Neural cell (in vitro differentiated cells): Measurements from ENCODE around the gene PCDHAC2. TPM values are rescaled to one million over a fixed set of nuclear protein-coding genes. Genes with fewer than 3 reads are reported as not detected.

Experiments used
- H2AFZ ChIP-seq: fragments of 200-600, 300-800 bp; sonication (generic), shearing (Covaris generic); 2 replicates; pipeline ENCODE4 v1.6.0; 2014; ENCODE audit warnings: low read depth, mild to moderate bottlenecking, antibody characterized with exemption, low read length, moderate library complexity
- H3F3A ChIP-seq: fragments of 200-600 bp; shearing (Covaris generic); 2 replicates; pipeline ENCODE4 v1.6.1; 2016; ENCODE audit warnings: mild to moderate bottlenecking, moderate library complexity, mixed read lengths, antibody characterized with exemption, low read length; ENCODE audit not compliant: insufficient read depth, poor library complexity, severe bottlenecking
- H3K27ac ChIP-seq: fragments of 200-600, 300-800 bp; sonication (generic), shearing (Covaris generic); 2 replicates; pipeline ENCODE4 v1.5.1; 2014; ENCODE audit warnings: mild to moderate bottlenecking, low read length, moderate library complexity
- H3K27me3 ChIP-seq: fragments of 300-800, 200-600 bp; sonication (generic), shearing (Covaris generic); 2 replicates; pipeline ENCODE4 v1.6.0; 2014; ENCODE audit warnings: mild to moderate bottlenecking, low read depth, low read length, moderate library complexity; ENCODE audit not compliant: insufficient read depth
- H3K36me3 ChIP-seq: fragments of 300-800, 200-600 bp; sonication (generic), shearing (Covaris generic); 2 replicates; pipeline ENCODE4 v1.5.1; 2014; ENCODE audit warnings: mild to moderate bottlenecking, antibody characterized with exemption, low read length, moderate library complexity; ENCODE audit not compliant: insufficient read depth
- H3K4me2 ChIP-seq: fragments of 300-800, 200-600 bp; sonication (generic), shearing (Covaris generic); 2 replicates; pipeline ENCODE4 v1.6.0; 2014; ENCODE audit warnings: mild to moderate bottlenecking, low read length
- H3K4me3 ChIP-seq: fragments of 300-800, 200-600 bp; sonication (generic), shearing (Covaris generic); 2 replicates; pipeline ENCODE4 v1.5.1; 2014; ENCODE audit warnings: mild to moderate bottlenecking, low read length, moderate library complexity
- H3K79me2 ChIP-seq: fragments of 200-600 bp; shearing (Covaris generic); replicated peaks from 2 replicates; pipeline ENCODE4 v1.6.0; 2014; ENCODE audit warnings: mild to moderate bottlenecking, low read length, moderate library complexity; ENCODE audit not compliant: insufficient read depth
- H3K9ac ChIP-seq: fragments of 300-800, 200-600 bp; sonication (generic), shearing (Covaris generic); 2 replicates; pipeline ENCODE4 v1.6.1; 2016; ENCODE audit warnings: mild to moderate bottlenecking, low read length, mixed read lengths
- H3K9me2 ChIP-seq: fragments of 200-600 bp; shearing (Covaris generic); 2 replicates; pipeline ENCODE4 v1.6.1; 2016; ENCODE audit warnings: mild to moderate bottlenecking, low read length, mixed read lengths; ENCODE audit not compliant: insufficient read depth
- H3K9me3 ChIP-seq: fragments of 200-600, 300-800 bp; sonication (generic), shearing (Covaris generic); 2 replicates; pipeline ENCODE4 v1.6.1; 2016; ENCODE audit warnings: mild to moderate bottlenecking, mixed run types, low read length, moderate library complexity, mixed read lengths
- H4K20me1 ChIP-seq: fragments of 200-600 bp; shearing (Covaris generic); 2 replicates; pipeline ENCODE4 v1.6.1; 2016; ENCODE audit warnings: mild to moderate bottlenecking, mixed run types; ENCODE audit not compliant: insufficient read depth
- CTCF ChIP-seq: fragments of 450-650 bp; IDR thresholded peaks from 2 replicates; pipeline ENCODE4 v1.5.1; 2014; ENCODE audit warnings: antibody characterized with exemption, mild to moderate bottlenecking, moderate library complexity; ENCODE audit not compliant: poor library complexity, severe bottlenecking
- EP300 ChIP-seq: fragments of 450-650 bp; conservative IDR thresholded peaks from 2 replicates; pipeline ENCODE4 v1.6.1; 2014; ENCODE audit warnings: antibody characterized with exemption, mild to moderate bottlenecking, moderate library complexity; ENCODE audit not compliant: poor library complexity, severe bottlenecking
- EZH2 ChIP-seq: fragments of 200-600, 300-800 bp; shearing (Covaris generic), sonication (generic); IDR thresholded peaks from 2 replicates; pipeline ENCODE4 v1.6.1; 2014; ENCODE audit warnings: antibody characterized with exemption, low read length, borderline replicate concordance, mild to moderate bottlenecking; ENCODE audit not compliant: insufficient read depth, poor library complexity, severe bottlenecking
- MXI1 ChIP-seq: fragments of 450-650 bp; conservative IDR thresholded peaks from 2 replicates; pipeline ENCODE4 v1.6.1; 2014; ENCODE audit warnings: antibody characterized with exemption, mild to moderate bottlenecking; ENCODE audit not compliant: poor library complexity, severe bottlenecking
- POLR2AphosphoS5 ChIP-seq: IDR thresholded peaks from 2 replicates; pipeline ENCODE4 v1.6.1; 2012
- RAD21 ChIP-seq: fragments of 450-650 bp; conservative IDR thresholded peaks from 2 replicates; pipeline ENCODE4 v1.6.1; 2014; ENCODE audit warnings: antibody characterized with exemption, mild to moderate bottlenecking, moderate library complexity
- REST ChIP-seq: IDR thresholded peaks from 2 replicates; pipeline ENCODE4 v1.6.1; 2012; ENCODE audit warnings: borderline replicate concordance
- SMC3 ChIP-seq: fragments of 450-650 bp; conservative IDR thresholded peaks from 2 replicates; pipeline ENCODE4 v1.6.1; 2014; ENCODE audit warnings: antibody characterized with exemption, mild to moderate bottlenecking, moderate library complexity; ENCODE audit not compliant: poor library complexity
- TAF1 ChIP-seq: IDR thresholded peaks from 2 replicates; pipeline ENCODE4 v1.6.1; 2012; ENCODE audit warnings: low read depth
- polyA plus RNA-seq: library from polyadenylated mRNA; depleted of rRNA; stranded (reverse); fragments of >200 nt; gene quantifications from 2 replicates; pipeline ENCODE4 v1.2.3, GENCODE V29; 2014

PCDHAC2 gene
- polyA plus RNA-seq, 1 donor from 2014 or later, result 7.6 TPM

GRCh38 chr5:141003031-141003430 lies 36.8 kb downstream of the PCDHAC2 start:
- Histone ChIP-seq H3K9ac (no peak overlapping the region), H3K36me3 (no peaks in the 10 kb centered on the region), H3K9me3 (no peaks in the 10 kb centered on the region), H2AFZ (no peak overlapping the region), H3K27ac (no peak overlapping the region), H4K20me1 (no peaks in the 10 kb centered on the region), H3K4me2 (no peak overlapping the region), H3K79me2 (peaks cover 7% of the 10 kb centered on the region), H3K4me3 (no peak overlapping the region), H3K27me3 (no peaks in the 10 kb centered on the region), H3K9me2 (no peaks in the 10 kb centered on the region), H3F3A (peaks cover 8% of the 10 kb centered on the region)
- TF ChIP-seq EZH2, result no peak
- no peak for TF ChIP-seq SMC3
- TF ChIP-seq REST, result no peak
- TF ChIP-seq MXI1, result no peak
- TF ChIP-seq RAD21, result no peak
- TF ChIP-seq TAF1, result no peak
- TF ChIP-seq CTCF, result no peak
- no peak for TF ChIP-seq POLR2AphosphoS5

GRCh38 chr5:141003791-141004611 lies 37.7 kb downstream of the PCDHAC2 start:
- H3F3A ChIP-seq, result peaks cover 8% of the 10 kb centered on the region
- TF ChIP-seq POLR2AphosphoS5 (peak; percentile 74), EP300 (peak; percentile 53), TAF1 (no peak)
- H3K4me3 ChIP-seq, result peak overlapping the region; percentile 38
- H3K9ac ChIP-seq, result peak overlapping the region; percentile 34
- no peaks in the 10 kb centered on the region for H4K20me1 ChIP-seq
- no peaks in the 10 kb centered on the region for H3K36me3 ChIP-seq
- H3K4me2 ChIP-seq, result peak overlapping the region; percentile 25
- no peaks in the 10 kb centered on the region for H3K27me3 ChIP-seq
- H2AFZ ChIP-seq, result no peak overlapping the region
- H3K9me2 ChIP-seq, result no peaks in the 10 kb centered on the region
- no peaks in the 10 kb centered on the region for H3K9me3 ChIP-seq
- H3K27ac ChIP-seq, result peak overlapping the region; percentile 67
- peaks cover 12% of the 10 kb centered on the region for H3K79me2 ChIP-seq
